Activated CD8-positive, alpha-beta memory T cell treated with anti-CD3 and anti-CD28 coated beads, Interleukin-2, amount 10 ng/mL, durations not matched to agents 7 days and 5 days (primary cell): Measurements from ENCODE around the gene TRA2B. TPM values are rescaled to one million over a fixed set of nuclear protein-coding genes. Genes with fewer than 3 reads are reported as not detected.
A peak's percentile ranks its signal among the peaks of the same experiment; 100 is the strongest.

Experiments used
- ATAC-seq: fragments of 150-1000 bp; cut with Tn5 transposase; one replicate; pipeline ENCODE4 v1.10.0; 2021; ENCODE audit warnings: moderate library complexity
- CTCF ChIA-PET: fragments of 350-600 bp; sonication (Branson Sonifier 250); formaldehyde crosslinking; loops from one replicate; lab custom pipeline; 2021; ENCODE audit warnings: antibody characterized with exemption; lab: Charles Lee
- DNase-seq: peaks from one replicate; pipeline ENCODE4 v3.0.0-alpha.2; 2020
- H3K27ac Mint-ChIP-seq: one replicate; pipeline ENCODE4 v1.8.0; 2021; ENCODE audit warnings: mild to moderate bottlenecking, mixed read lengths
- H3K27me3 Mint-ChIP-seq: one replicate; pipeline ENCODE4 v1.8.0; 2021; ENCODE audit warnings: mixed read lengths
- H3K36me3 Mint-ChIP-seq: one replicate; pipeline ENCODE4 v1.8.0; 2021; ENCODE audit warnings: mild to moderate bottlenecking, mixed read lengths
- H3K4me1 Mint-ChIP-seq: one replicate; pipeline ENCODE4 v1.8.0; 2021; ENCODE audit warnings: mixed read lengths
- H3K4me3 Mint-ChIP-seq: one replicate; pipeline ENCODE4 v1.8.0; 2021; ENCODE audit warnings: mild to moderate bottlenecking, moderate library complexity, mixed read lengths
- H3K9me3 Mint-ChIP-seq: one replicate; pipeline ENCODE4 v1.8.0; 2022; ENCODE audit warnings: low read depth, mixed read lengths
- total RNA-seq, 2 experiments: library from RNA; stranded (reverse); gene quantifications; one replicate each; pipeline ENCODE4 v1.2.3, GENCODE V29; 2021

The TRA2B gene
- total RNA-seq, 2 experiments from 2014 or later, result 246 to 256 TPM

GRCh38 chr3:185931777-185932612 lies 5.8 kb downstream of the TRA2B start:
- H3K4me3 Mint-ChIP-seq, result peak overlapping the region; percentile 66
- no peaks in the 10 kb centered on the region for H3K27me3 Mint-ChIP-seq
- CTCF ChIA-PET, result interaction anchor here (1.0 to 8.0 kb wide), 3 partner anchors 10 to 685 kb away, joined by 4 to 52 read pairs (median 4); no protein-coding TSS in a partner anchor
- peak overlapping the region; percentile 84 for H3K27ac Mint-ChIP-seq
- H3K9me3 Mint-ChIP-seq, result no peaks in the 10 kb centered on the region
- peaks cover 88% of the 10 kb centered on the region for H3K36me3 Mint-ChIP-seq
- ATAC-seq (no peak), DNase-seq (no peak)
- H3K4me1 Mint-ChIP-seq, result peaks cover 67% of the 10 kb centered on the region

- ATAC-seq (no peak), DNase-seq (no peak)
- Mint-ChIP-seq H3K4me3 (peak overlapping the region; percentile 66), H3K27me3 (no peaks in the 10 kb centered on the region), H3K36me3 (peaks cover 85% of the 10 kb centered on the region), H3K4me1 (peaks cover 80% of the 10 kb centered on the region), H3K9me3 (no peaks in the 10 kb centered on the region), H3K27ac (peak overlapping the region; percentile 47)
- CTCF ChIA-PET, result interaction anchor here (0.6 to 8.0 kb wide), 4 partner anchors 9 to 335 kb away, joined by 3 to 52 read pairs (median 4); no protein-coding TSS in a partner anchor
These were observed 7.3 kb downstream of the TRA2B start for GRCh38 chr3:185930393-185931107.

GRCh38 chr3:185929192-185930151 lies 8.3 kb downstream of the TRA2B start:
- peaks cover 87% of the 10 kb centered on the region for H3K4me1 Mint-ChIP-seq
- ATAC-seq, result no peak
- peaks cover 87% of the 10 kb centered on the region for H3K36me3 Mint-ChIP-seq
- CTCF ChIA-PET, result interaction anchor here (1.4 to 8.0 kb wide), 2 partner anchors 11 to 14 kb away, joined by 3 to 52 read pairs; no protein-coding TSS in a partner anchor
- H3K9me3 Mint-ChIP-seq, result no peaks in the 10 kb centered on the region
- peak overlapping the region; percentile 66 for H3K4me3 Mint-ChIP-seq
- DNase-seq, result no peak
- no peaks in the 10 kb centered on the region for H3K27me3 Mint-ChIP-seq
- peak overlapping the region; percentile 70 for H3K27ac Mint-ChIP-seq

GRCh38 chr3:185928496-185928895 lies 9.3 kb downstream of the TRA2B start:
- Mint-ChIP-seq H3K4me1 (peaks cover 86% of the 10 kb centered on the region), H3K4me3 (peak overlapping the region; percentile 66), H3K36me3 (peaks cover 89% of the 10 kb centered on the region), H3K27ac (peak overlapping the region; percentile 70), H3K9me3 (no peaks in the 10 kb centered on the region), H3K27me3 (no peaks in the 10 kb centered on the region)
- DNase-seq (no peak), ATAC-seq (peak; percentile 11)
- CTCF ChIA-PET, result interaction anchor here (1.1 to 8.0 kb wide), 3 partner anchors 9 to 15 kb away, joined by 3 to 52 read pairs (median 3); partner anchors contain the start of gene TRA2B

DNA sequence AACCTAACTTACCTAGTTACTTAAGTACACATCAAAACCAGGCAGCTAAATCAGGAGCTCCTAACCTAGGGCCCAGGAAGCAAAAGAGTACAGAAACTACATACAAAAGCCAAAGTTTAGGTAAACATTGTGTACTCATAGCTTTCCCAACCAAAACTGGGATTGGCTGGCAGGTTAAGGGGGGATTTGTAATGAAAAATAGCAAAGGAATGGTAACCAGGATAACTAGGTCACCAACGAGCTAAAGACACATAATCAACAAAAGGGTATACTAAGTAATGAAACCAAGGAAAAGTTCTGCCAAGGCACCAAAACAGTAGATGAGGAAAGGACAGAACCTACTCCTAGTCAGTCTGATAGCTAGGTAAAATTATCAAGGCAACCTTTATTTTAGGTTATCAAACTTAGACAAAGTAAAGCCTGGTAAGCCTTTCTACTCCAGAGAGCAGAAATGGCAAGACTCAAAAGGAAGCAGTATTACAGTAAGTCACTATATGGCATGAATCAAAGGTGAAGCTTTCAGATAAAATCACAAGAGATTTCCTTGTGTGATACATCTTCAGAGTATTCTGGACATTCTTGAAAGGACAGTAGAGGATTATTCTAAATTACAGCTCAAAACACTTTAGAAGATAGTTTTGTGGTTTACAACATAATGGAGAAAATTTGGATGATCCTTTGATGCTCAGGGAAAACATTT lies 10.2 kb downstream of the TRA2B start:
- H3K27me3 Mint-ChIP-seq, result no peaks in the 10 kb centered on the region
- H3K36me3 Mint-ChIP-seq, result peaks cover 92% of the 10 kb centered on the region
- peak overlapping the region; percentile 10 for H3K4me3 Mint-ChIP-seq
- CTCF ChIA-PET, result interaction anchor here (0.8 to 8.0 kb wide), 7 partner anchors 9 to 16 kb away, joined by 3 to 52 read pairs (median 3); partner anchors contain the start of gene TRA2B
- peaks cover 83% of the 10 kb centered on the region for H3K4me1 Mint-ChIP-seq
- no peak for DNase-seq
- no peak for ATAC-seq
- H3K27ac Mint-ChIP-seq, result peak overlapping the region; percentile 56
- no peaks in the 10 kb centered on the region for H3K9me3 Mint-ChIP-seq

- CTCF ChIA-PET, result interaction anchor here (8.0 kb wide), 1 partner anchor 17 kb away, joined by 52 read pairs; no protein-coding TSS in a partner anchor
- ATAC-seq (no peak), DNase-seq (no peak)
- Mint-ChIP-seq H3K27ac (peak overlapping the region; percentile 50), H3K4me3 (no peak overlapping the region), H3K36me3 (peaks cover 89% of the 10 kb centered on the region), H3K27me3 (no peaks in the 10 kb centered on the region), H3K4me1 (peaks cover 74% of the 10 kb centered on the region), H3K9me3 (no peaks in the 10 kb centered on the region)
These were observed 11.4 kb downstream of the TRA2B start for GRCh38 chr3:185926445-185926844.

GRCh38 chr3:185925353-185925752 lies 12.5 kb downstream of the TRA2B start:
- DNase-seq (no peak), ATAC-seq (no peak)
- H3K9me3 Mint-ChIP-seq, result no peaks in the 10 kb centered on the region
- peaks cover 64% of the 10 kb centered on the region for H3K4me1 Mint-ChIP-seq
- peaks cover 85% of the 10 kb centered on the region for H3K36me3 Mint-ChIP-seq
- H3K27ac Mint-ChIP-seq, result peak overlapping the region; percentile 8
- CTCF ChIA-PET, result interaction anchor here (0.6 to 8.0 kb wide), 3 partner anchors 18 to 374 kb away, joined by 3 to 52 read pairs (median 10); no protein-coding TSS in a partner anchor
- no peak overlapping the region for H3K4me3 Mint-ChIP-seq
- no peaks in the 10 kb centered on the region for H3K27me3 Mint-ChIP-seq

- CTCF ChIA-PET, result interaction anchor here (1.1 to 1.6 kb wide), 2 partner anchors 10 to 19 kb away, joined by 3 to 10 read pairs; no protein-coding TSS in a partner anchor
- H3K4me3 Mint-ChIP-seq, result no peak overlapping the region
- H3K4me1 Mint-ChIP-seq, result peaks cover 54% of the 10 kb centered on the region
- no peaks in the 10 kb centered on the region for H3K9me3 Mint-ChIP-seq
- ATAC-seq, result no peak
- no peaks in the 10 kb centered on the region for H3K27me3 Mint-ChIP-seq
- H3K36me3 Mint-ChIP-seq, result peaks cover 82% of the 10 kb centered on the region
- no peak overlapping the region for H3K27ac Mint-ChIP-seq
- DNase-seq, result no peak
These were observed 13.4 kb downstream of the TRA2B start for GRCh38 chr3:185924375-185924774.

- Mint-ChIP-seq H3K36me3 (peaks cover 77% of the 10 kb centered on the region), H3K4me1 (peaks cover 16% of the 10 kb centered on the region), H3K27me3 (no peaks in the 10 kb centered on the region), H3K27ac (no peak overlapping the region), H3K4me3 (no peak overlapping the region), H3K9me3 (no peaks in the 10 kb centered on the region)
- no peak for ATAC-seq
- CTCF ChIA-PET, result interaction anchor here (0.8 kb wide), 1 partner anchor 24 kb away, joined by 3 read pairs; no protein-coding TSS in a partner anchor
- no peak for DNase-seq
These were observed 17.6 kb downstream of the TRA2B start for GRCh38 chr3:185920184-185920583.

GRCh38 chr3:185916042-185916833 lies 21.6 kb downstream of the TRA2B start:
- CTCF ChIA-PET, result interaction anchor here (1.3 kb wide), 1 partner anchor 27 kb away, joined by 3 read pairs; no protein-coding TSS in a partner anchor
- peaks cover 63% of the 10 kb centered on the region for H3K36me3 Mint-ChIP-seq
- no peak overlapping the region for H3K4me3 Mint-ChIP-seq
- H3K4me1 Mint-ChIP-seq, result peaks cover 2% of the 10 kb centered on the region
- H3K27ac Mint-ChIP-seq, result no peak overlapping the region
- no peak for DNase-seq
- no peaks in the 10 kb centered on the region for H3K27me3 Mint-ChIP-seq
- no peak for ATAC-seq
- H3K9me3 Mint-ChIP-seq, result no peaks in the 10 kb centered on the region

- CTCF ChIA-PET, result interaction anchor here (1.3 kb wide), 1 partner anchor 28 kb away, joined by 3 read pairs; no protein-coding TSS in a partner anchor
- H3K27ac Mint-ChIP-seq, result no peak overlapping the region
These were observed 22.2 kb downstream of the TRA2B start for GRCh38 chr3:185915642-185916041.

More at GRCh38 chr3:185915642-185916041, 22.2 kb downstream of the TRA2B start:
- Mint-ChIP-seq H3K4me1 (peaks cover 2% of the 10 kb centered on the region), H3K9me3 (no peaks in the 10 kb centered on the region), H3K27me3 (no peaks in the 10 kb centered on the region), H3K36me3 (peaks cover 59% of the 10 kb centered on the region), H3K4me3 (no peak overlapping the region)
- no peak for ATAC-seq
- DNase-seq, result no peak
